GM23338 (cell line): ENCODE results near the gene RUNX1. TPM values are rescaled to one million over a fixed set of nuclear protein-coding genes. Genes with fewer than 3 reads are reported as not detected.
"Not testable (repeated sequence)": the region's sequence is repeated elsewhere in the genome, so short reads cannot be mapped to it uniquely, and the experiment has no call there.

ENCODE experiments used
- ATAC-seq: fragments of 200-7000 bp; cut with Tn5 transposase; 3 replicates; pipeline ENCODE4 v1.9.1; 2020
- DNase-seq: peaks from one replicate; pipeline ENCODE4 v3.0.0-alpha.2; 2015; ENCODE audit warnings: low spot score
- H2AFZ ChIP-seq: fragments of 200-600 bp; sonication (generic); 2 replicates; pipeline ENCODE4 v1.8.0; 2016; ENCODE audit warnings: antibody characterized with exemption, mild to moderate bottlenecking, moderate library complexity
- H3F3A ChIP-seq: fragments of 200-600 bp; sonication (generic); replicated peaks from 2 replicates; pipeline ENCODE4 v1.8.0; 2017; ENCODE audit warnings: antibody characterized with exemption, mixed run types, low read depth
- H3K27ac ChIP-seq: fragments of 200-600 bp; sonication (generic); 2 replicates; pipeline ENCODE4 v1.6.1; 2016; ENCODE audit warnings: low read depth
- H3K27me3 ChIP-seq: fragments of 200-600 bp; sonication (generic); 2 replicates; pipeline ENCODE4 v1.8.0; 2016; ENCODE audit warnings: mild to moderate bottlenecking, mixed run types, moderate library complexity; ENCODE audit not compliant: insufficient read depth
- H3K36me3 ChIP-seq: fragments of 200-600 bp; sonication (generic); 2 replicates; pipeline ENCODE4 v1.8.0; 2016; ENCODE audit warnings: mild to moderate bottlenecking; ENCODE audit not compliant: insufficient read depth
- H3K4me1 ChIP-seq: fragments of 200-600 bp; sonication (generic); 2 replicates; pipeline ENCODE4 v1.8.0; 2016; ENCODE audit warnings: mild to moderate bottlenecking, moderate library complexity; ENCODE audit not compliant: insufficient read depth
- H3K4me2 ChIP-seq: fragments of 200-600 bp; sonication (generic); 2 replicates; pipeline ENCODE4 v1.7.1; 2017; ENCODE audit warnings: mixed run types
- H3K4me3 ChIP-seq: fragments of 200-600 bp; sonication (generic); 2 replicates; pipeline ENCODE4 v1.6.1; 2016; ENCODE audit warnings: mixed run types
- H3K79me2 ChIP-seq: fragments of 200-600 bp; sonication (generic); replicated peaks from 2 replicates; pipeline ENCODE4 v1.8.0; 2017; ENCODE audit warnings: mild to moderate bottlenecking; ENCODE audit not compliant: insufficient read depth
- H3K9me2 ChIP-seq: fragments of 200-600 bp; sonication (generic); 2 replicates; pipeline ENCODE4 v1.8.0; 2017; ENCODE audit not compliant: insufficient read depth
- H4K20me1 ChIP-seq: fragments of 200-600 bp; sonication (generic); replicated peaks from 2 replicates; pipeline ENCODE4 v1.8.0; 2017; ENCODE audit warnings: mild to moderate bottlenecking; ENCODE audit not compliant: insufficient read depth
- H3K27ac Mint-ChIP-seq: 2 replicates; pipeline ENCODE4 v1.8.0; 2020; ENCODE audit warnings: inconsistent platforms, mild to moderate bottlenecking, moderate library complexity, mixed read lengths
- H3K27me3 Mint-ChIP-seq: 3 replicates; pipeline ENCODE4 v1.8.0; 2022; ENCODE audit warnings: low read depth, mild to moderate bottlenecking, moderate library complexity, mixed read lengths, inconsistent platforms; ENCODE audit not compliant: insufficient read depth, poor library complexity
- H3K36me3 Mint-ChIP-seq: 3 replicates; pipeline ENCODE4 v1.8.0; 2021; ENCODE audit warnings: low read depth, mild to moderate bottlenecking, inconsistent platforms, moderate library complexity, mixed read lengths
- H3K4me1 Mint-ChIP-seq: 3 replicates; pipeline ENCODE4 v1.8.0; 2020; ENCODE audit warnings: mild to moderate bottlenecking, inconsistent platforms, mixed read lengths
- H3K4me3 Mint-ChIP-seq: 3 replicates; pipeline ENCODE4 v1.8.0; 2021; ENCODE audit warnings: moderate library complexity, mild to moderate bottlenecking, inconsistent platforms, mixed read lengths
- H3K9me3 Mint-ChIP-seq: 3 replicates; pipeline ENCODE4 v1.8.0; 2020; ENCODE audit warnings: moderate library complexity, mild to moderate bottlenecking, inconsistent platforms, mixed read lengths
- CREB1 ChIP-seq: fragments of 250-450 bp; sonication (Bioruptor Pico); IDR thresholded peaks from 2 replicates; pipeline ENCODE4 v1.5.0; 2020; ENCODE audit warnings: low read depth, mild to moderate bottlenecking, moderate library complexity
- EZH2 ChIP-seq: fragments of 200-600 bp; sonication (generic); IDR thresholded peaks from one replicate; pipeline ENCODE4 v1.8.0; 2017; ENCODE audit warnings: antibody characterized with exemption, mild to moderate bottlenecking, low read depth; ENCODE audit not compliant: unreplicated experiment
- NANOG ChIP-seq: IDR thresholded peaks from 2 replicates; pipeline ENCODE4 v1.6.1; 2016; ENCODE audit warnings: antibody characterized with exemption, borderline replicate concordance
- POLR2AphosphoS5 ChIP-seq: IDR thresholded peaks from 2 replicates; pipeline ENCODE4 v1.6.1; 2016; ENCODE audit warnings: antibody characterized with exemption, low read depth
- ZNF331 ChIP-seq: fragments of 250-450 bp; sonication (Bioruptor Pico); IDR thresholded peaks from 2 replicates; pipeline ENCODE4 v1.5.0; 2020; ENCODE audit warnings: low read depth, mild to moderate bottlenecking, moderate library complexity
- polyA plus RNA-seq: library from polyadenylated mRNA; unstranded; fragments of >200 nt; fragmentation: Nextera tagmentation; extraction: Ambion mirVana; gene quantifications from 2 replicates; pipeline ENCODE4 v1.2.1, GENCODE V29; 2016
- total RNA-seq: library from RNA; depleted of rRNA; stranded (reverse); fragments of >200 nt; shearing (Covaris generic); gene quantifications from 2 replicates; pipeline ENCODE4 v1.2.3, GENCODE V29; 2014
- TF ChIP-seq, protein P1 (sequence below): IDR thresholded peaks from one replicate; pipeline ENCODE4 v1.6.1; 2018; ENCODE audit warnings: antibody characterized with exemption; ENCODE audit not compliant: unreplicated experiment
- TF ChIP-seq, protein P2 (sequence below): IDR thresholded peaks from 2 replicates; pipeline ENCODE4 v1.6.1; 2016; ENCODE audit warnings: antibody characterized with exemption

Gene RUNX1
- total and polyA plus RNA-seq, 2 experiments from 2014 or later: 0.29 to 1.1 TPM

DNA sequence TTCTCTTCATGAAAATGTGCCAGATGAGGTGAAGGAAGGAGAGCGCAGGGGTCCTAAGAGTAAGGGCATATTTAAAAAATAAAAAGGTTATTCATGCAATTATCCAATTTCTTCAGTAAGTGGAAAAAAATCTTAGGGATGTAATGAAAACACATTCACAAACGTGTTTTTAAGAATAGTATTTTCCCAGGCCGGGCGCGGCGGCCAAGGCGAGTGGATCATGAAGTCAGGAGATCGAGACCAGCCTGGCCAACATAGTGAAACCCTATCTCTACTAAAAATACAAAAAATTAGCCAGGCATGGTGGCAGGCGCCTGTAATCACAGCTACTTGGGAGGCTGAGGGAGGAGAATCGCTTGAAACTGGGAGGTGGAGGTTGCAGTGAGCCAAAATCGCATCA is 82.2 kb downstream of the RUNX1 start:
- not testable (repeated sequence) for H3K36me3 ChIP-seq, H3K4me2 ChIP-seq, DNase-seq, H2AFZ ChIP-seq, H3K4me1 Mint-ChIP-seq, ATAC-seq, H3K36me3 Mint-ChIP-seq, H3K27ac Mint-ChIP-seq, H3K27ac ChIP-seq, H3K4me3 ChIP-seq, H3F3A ChIP-seq, H3K27me3 Mint-ChIP-seq, H3K4me3 Mint-ChIP-seq, H3K4me1 ChIP-seq, H4K20me1 ChIP-seq, H3K79me2 ChIP-seq, H3K9me3 Mint-ChIP-seq, H3K9me2 ChIP-seq, H3K27me3 ChIP-seq

DNA sequence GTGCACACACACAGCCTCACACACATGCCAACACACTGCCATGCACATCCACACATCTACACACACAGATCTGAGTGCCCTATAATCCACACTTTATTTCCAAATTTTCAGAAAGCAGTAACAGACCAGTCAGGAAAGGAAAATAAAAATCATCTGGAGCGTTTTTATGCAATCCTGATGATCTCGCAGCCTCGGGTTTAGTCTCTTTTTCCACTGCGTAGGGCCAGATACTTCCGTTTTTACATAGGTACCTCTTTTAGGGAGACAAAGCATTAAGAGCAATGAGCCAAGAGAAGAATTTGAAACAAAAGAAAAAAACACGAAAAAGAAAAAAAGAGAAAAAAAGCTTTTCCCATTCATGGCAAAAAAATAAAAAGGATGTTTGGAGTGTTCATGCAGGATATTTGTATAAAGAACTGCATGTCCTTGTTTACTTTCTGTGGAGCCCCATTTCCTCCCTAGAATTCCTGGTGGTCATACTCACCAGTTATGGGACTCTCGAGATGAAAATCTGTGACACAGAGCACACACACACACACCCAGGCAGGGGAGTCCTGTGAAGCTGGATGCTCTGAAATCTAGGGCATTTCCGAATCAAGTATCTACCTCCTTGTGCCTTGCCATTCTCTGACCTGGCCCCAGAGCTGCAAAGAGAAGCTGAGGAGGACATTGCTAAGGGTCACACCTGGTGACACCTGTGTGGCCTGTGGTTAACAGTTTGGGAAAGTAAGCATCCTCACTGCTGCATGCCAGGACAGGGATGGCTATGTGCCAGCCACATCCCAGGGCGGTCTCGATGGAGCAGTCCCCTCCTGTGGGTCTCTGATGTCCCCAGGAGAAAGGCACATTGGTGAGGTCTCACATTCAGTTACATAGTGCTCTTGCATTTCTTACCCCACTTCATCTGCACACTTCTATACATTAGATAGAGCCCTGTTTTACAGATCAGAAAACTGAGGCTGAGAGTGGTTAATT is 83.6 kb downstream of the RUNX1 start:
- Histone ChIP-seq H3K27me3 (no peaks in the 10 kb centered on the region), H3K4me3 (no peak overlapping the region), H3K79me2 (no peaks in the 10 kb centered on the region), H4K20me1 (no peaks in the 10 kb centered on the region), H3K4me1 (peaks cover 3% of the 10 kb centered on the region; the same call in 1 of the 2 replicates), H3K27ac (no peak overlapping the region), H3K4me2 (no peak overlapping the region), H3F3A (no peaks in the 10 kb centered on the region), H3K36me3 (no peaks in the 10 kb centered on the region), H3K9me2 (no peaks in the 10 kb centered on the region), H2AFZ (no peak overlapping the region)
- no peak for DNase-seq
- no peak for ATAC-seq
- no peaks in the 10 kb centered on the region for H3K36me3 Mint-ChIP-seq
- no peak overlapping the region for H3K27ac Mint-ChIP-seq
- H3K4me1 Mint-ChIP-seq: peaks cover 8% of the 10 kb centered on the region
- no peaks in the 10 kb centered on the region for H3K9me3 Mint-ChIP-seq
- H3K27me3 Mint-ChIP-seq: no peaks in the 10 kb centered on the region
- H3K4me3 Mint-ChIP-seq: no peak overlapping the region
- TF ChIP-seq EZH2: no peak
- TF ChIP-seq ZNF331 (CRISPR knock-in tag): no peak
- TF ChIP-seq POLR2AphosphoS5: no peak
- no peak for TF ChIP-seq NANOG
- TF ChIP-seq, protein P1, sequence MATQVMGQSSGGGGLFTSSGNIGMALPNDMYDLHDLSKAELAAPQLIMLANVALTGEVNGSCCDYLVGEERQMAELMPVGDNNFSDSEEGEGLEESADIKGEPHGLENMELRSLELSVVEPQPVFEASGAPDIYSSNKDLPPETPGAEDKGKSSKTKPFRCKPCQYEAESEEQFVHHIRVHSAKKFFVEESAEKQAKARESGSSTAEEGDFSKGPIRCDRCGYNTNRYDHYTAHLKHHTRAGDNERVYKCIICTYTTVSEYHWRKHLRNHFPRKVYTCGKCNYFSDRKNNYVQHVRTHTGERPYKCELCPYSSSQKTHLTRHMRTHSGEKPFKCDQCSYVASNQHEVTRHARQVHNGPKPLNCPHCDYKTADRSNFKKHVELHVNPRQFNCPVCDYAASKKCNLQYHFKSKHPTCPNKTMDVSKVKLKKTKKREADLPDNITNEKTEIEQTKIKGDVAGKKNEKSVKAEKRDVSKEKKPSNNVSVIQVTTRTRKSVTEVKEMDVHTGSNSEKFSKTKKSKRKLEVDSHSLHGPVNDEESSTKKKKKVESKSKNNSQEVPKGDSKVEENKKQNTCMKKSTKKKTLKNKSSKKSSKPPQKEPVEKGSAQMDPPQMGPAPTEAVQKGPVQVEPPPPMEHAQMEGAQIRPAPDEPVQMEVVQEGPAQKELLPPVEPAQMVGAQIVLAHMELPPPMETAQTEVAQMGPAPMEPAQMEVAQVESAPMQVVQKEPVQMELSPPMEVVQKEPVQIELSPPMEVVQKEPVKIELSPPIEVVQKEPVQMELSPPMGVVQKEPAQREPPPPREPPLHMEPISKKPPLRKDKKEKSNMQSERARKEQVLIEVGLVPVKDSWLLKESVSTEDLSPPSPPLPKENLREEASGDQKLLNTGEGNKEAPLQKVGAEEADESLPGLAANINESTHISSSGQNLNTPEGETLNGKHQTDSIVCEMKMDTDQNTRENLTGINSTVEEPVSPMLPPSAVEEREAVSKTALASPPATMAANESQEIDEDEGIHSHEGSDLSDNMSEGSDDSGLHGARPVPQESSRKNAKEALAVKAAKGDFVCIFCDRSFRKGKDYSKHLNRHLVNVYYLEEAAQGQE: no peak
- TF ChIP-seq, protein P2, sequence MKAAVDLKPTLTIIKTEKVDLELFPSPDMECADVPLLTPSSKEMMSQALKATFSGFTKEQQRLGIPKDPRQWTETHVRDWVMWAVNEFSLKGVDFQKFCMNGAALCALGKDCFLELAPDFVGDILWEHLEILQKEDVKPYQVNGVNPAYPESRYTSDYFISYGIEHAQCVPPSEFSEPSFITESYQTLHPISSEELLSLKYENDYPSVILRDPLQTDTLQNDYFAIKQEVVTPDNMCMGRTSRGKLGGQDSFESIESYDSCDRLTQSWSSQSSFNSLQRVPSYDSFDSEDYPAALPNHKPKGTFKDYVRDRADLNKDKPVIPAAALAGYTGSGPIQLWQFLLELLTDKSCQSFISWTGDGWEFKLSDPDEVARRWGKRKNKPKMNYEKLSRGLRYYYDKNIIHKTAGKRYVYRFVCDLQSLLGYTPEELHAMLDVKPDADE: no peak
- no peak for TF ChIP-seq CREB1
